Nephron progenitor cell (in vitro differentiated cells): ENCODE measurements around the gene TMEM87B.
"Not testable (repeated sequence)": the region's sequence is repeated elsewhere in the genome, so short reads cannot be mapped to it uniquely, and the experiment has no call there.

Source experiments
- DNase-seq: peaks from one replicate; pipeline ENCODE4 v3.0.0; 2021
- H3K27ac Mint-ChIP-seq: 2 replicates; pipeline ENCODE4 v1.8.0; 2021; ENCODE audit warnings: mild to moderate bottlenecking, moderate library complexity, mixed read lengths
- H3K27me3 Mint-ChIP-seq: 2 replicates; pipeline ENCODE4 v1.8.0; 2021; ENCODE audit warnings: mild to moderate bottlenecking, low read depth, mixed read lengths; ENCODE audit not compliant: poor library complexity
- H3K36me3 Mint-ChIP-seq: 2 replicates; pipeline ENCODE4 v1.8.0; 2021; ENCODE audit warnings: low read depth, mixed read lengths
- H3K4me1 Mint-ChIP-seq: 2 replicates; pipeline ENCODE4 v1.8.0; 2021; ENCODE audit warnings: mixed read lengths
- H3K4me3 Mint-ChIP-seq: 2 replicates; pipeline ENCODE4 v1.8.0; 2021; ENCODE audit warnings: mild to moderate bottlenecking, moderate library complexity, mixed read lengths
- H3K9me3 Mint-ChIP-seq: 2 replicates; pipeline ENCODE4 v1.8.0; 2021; ENCODE audit warnings: mild to moderate bottlenecking, moderate library complexity, mixed read lengths
- TF ChIP-seq, protein P1 (sequence below): fragments of 200-600 bp; sonication (generic); IDR thresholded peaks from 2 replicates; pipeline ENCODE4 v1.5.0; 2021; ENCODE audit warnings: antibody characterized with exemption

Gene TMEM87B

DNA sequence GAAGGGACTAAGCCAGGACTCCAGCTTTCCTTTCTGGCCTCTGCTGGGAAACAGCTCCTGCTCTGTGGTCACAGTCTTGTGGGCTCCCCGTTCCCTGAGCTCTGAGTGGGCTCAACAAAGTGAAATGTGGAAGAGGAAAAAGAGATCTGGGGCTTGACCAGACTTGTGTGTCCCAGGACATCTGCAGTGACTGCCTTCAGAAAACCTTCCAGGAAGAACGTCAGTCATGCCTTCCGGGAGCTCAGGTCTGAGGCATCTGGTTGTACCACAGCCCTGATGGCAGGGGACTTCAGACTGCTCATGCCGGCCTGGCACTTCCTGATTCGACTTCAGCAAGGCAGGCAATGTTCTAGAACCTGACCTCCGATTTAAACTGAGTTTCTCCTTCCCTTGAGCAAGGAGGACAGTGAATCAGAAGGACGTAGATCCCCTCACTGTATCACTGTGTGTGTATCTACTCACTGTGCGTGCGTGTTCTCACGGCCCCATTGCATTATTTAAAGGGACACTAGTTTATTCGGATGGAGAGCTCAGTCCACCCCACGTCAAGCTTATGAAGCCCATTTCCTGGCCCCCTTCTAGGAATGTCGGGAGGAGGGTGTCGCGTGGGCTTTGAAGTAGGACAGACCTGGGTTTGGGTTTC, 82.6 kb downstream of the TMEM87B start:
- Mint-ChIP-seq H3K36me3 (peaks cover 9% of the 10 kb centered on the region), H3K9me3 (peaks cover 13% of the 10 kb centered on the region), H3K4me1 (peaks cover 37% of the 10 kb centered on the region), H3K27ac (no peak overlapping the region), H3K27me3 (peaks cover 24% of the 10 kb centered on the region), H3K4me3 (peak overlapping the region; percentile 78)
- DNase-seq = no peak
- TF ChIP-seq, protein P1, sequence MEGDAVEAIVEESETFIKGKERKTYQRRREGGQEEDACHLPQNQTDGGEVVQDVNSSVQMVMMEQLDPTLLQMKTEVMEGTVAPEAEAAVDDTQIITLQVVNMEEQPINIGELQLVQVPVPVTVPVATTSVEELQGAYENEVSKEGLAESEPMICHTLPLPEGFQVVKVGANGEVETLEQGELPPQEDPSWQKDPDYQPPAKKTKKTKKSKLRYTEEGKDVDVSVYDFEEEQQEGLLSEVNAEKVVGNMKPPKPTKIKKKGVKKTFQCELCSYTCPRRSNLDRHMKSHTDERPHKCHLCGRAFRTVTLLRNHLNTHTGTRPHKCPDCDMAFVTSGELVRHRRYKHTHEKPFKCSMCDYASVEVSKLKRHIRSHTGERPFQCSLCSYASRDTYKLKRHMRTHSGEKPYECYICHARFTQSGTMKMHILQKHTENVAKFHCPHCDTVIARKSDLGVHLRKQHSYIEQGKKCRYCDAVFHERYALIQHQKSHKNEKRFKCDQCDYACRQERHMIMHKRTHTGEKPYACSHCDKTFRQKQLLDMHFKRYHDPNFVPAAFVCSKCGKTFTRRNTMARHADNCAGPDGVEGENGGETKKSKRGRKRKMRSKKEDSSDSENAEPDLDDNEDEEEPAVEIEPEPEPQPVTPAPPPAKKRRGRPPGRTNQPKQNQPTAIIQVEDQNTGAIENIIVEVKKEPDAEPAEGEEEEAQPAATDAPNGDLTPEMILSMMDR = no peak

DNA sequence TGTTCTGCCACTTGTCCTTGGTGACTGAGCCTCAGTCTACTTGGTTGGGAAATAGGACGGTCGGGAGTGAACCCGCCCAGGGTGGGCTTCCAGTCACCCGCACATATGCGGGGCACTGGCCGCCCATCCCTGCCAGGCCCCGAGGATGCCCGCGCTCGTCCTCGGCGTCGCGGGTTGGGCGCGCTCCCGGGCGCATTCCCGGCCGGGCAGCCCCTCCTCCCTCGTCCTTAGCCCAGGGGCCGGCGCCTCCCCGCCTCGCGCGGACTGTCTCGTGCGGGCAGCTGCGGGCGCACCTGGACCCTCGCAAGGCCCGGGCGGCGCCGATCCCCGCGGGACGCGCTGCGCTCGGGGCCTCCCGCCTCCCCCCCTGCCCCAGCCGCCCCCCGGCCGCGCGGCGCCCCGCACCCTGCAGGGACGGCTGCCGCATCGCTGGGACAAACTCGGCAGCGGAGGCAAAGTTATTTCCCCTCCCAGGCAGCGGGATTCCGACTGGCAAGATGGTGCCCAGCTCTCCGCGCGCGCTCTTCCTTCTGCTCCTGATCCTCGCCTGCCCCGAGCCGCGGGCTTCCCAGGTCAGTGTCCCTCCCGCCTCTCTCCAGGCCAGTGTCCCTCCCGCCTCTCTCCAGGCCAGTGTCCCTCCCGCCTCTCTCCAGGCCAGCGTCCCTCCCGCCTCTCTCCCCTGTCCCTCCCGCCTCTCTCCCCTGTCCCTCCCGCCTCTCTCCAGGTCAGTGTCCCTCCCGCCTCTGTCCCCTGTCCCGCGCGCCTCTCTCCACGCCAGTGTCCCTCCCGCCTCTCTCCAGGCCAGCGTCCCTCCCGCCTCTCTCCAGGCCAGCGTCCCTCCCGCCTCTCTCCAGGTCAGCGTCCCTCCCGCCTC, 83.3 kb downstream of the TMEM87B start, which contains the start of gene FBLN7:
Gene FBLN7, plus strand, starts transcription at position 227 of the 874 bp plus-strand sequence. Its CDS starts 271 bp downstream, at position 498.
- H3K9me3 Mint-ChIP-seq = peaks cover 8% of the 10 kb centered on the region
- H3K27ac Mint-ChIP-seq = no peak within 1 kb of the TSS
- H3K27me3 Mint-ChIP-seq = peaks cover 24% of the 10 kb centered on the region
- peak within 1 kb of the TSS; percentile 83 for H3K4me3 Mint-ChIP-seq
- TF ChIP-seq, protein P1 = no peak
- DNase-seq = peak; percentile 65
- peaks cover 10% of the 10 kb centered on the region for H3K36me3 Mint-ChIP-seq
- peaks cover 40% of the 10 kb centered on the region for H3K4me1 Mint-ChIP-seq

DNA sequence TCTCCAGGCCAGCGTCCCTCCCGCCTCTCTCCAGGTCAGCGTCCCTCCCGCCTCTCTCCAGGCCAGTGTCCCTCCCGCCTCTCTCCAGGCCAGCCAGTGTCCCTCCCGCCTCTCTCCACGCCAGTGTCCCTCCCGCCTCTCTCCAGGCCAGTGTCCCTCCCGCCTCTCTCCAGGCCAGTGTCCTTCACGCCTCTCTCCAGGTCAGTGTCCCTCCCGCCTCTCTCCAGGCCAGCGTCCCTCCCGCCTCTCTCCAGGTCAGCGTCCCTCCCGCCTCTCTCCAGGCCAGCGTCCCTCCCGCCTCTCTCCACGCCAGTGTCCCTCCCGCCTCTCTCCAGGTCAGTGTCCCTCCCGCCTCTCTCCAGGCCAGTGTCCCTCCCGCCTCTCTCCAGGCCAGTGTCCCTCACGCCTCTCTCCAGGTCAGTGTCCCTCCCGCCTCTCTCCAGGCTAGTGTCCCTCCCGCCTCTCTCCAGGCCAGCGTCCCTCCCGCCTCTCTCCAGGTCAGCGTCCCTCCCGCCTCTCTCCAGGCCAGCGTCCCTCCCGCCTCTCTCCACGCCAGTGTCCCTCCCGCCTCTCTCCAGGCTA, 84.1 kb downstream of the TMEM87B start:
- not testable (repeated sequence) for DNase-seq, H3K27ac Mint-ChIP-seq, H3K9me3 Mint-ChIP-seq
- Mint-ChIP-seq H3K4me3 (peak overlapping the region; percentile 83), H3K36me3 (peaks cover 18% of the 10 kb centered on the region), H3K4me1 (peaks cover 40% of the 10 kb centered on the region), H3K27me3 (peaks cover 24% of the 10 kb centered on the region)

DNA sequence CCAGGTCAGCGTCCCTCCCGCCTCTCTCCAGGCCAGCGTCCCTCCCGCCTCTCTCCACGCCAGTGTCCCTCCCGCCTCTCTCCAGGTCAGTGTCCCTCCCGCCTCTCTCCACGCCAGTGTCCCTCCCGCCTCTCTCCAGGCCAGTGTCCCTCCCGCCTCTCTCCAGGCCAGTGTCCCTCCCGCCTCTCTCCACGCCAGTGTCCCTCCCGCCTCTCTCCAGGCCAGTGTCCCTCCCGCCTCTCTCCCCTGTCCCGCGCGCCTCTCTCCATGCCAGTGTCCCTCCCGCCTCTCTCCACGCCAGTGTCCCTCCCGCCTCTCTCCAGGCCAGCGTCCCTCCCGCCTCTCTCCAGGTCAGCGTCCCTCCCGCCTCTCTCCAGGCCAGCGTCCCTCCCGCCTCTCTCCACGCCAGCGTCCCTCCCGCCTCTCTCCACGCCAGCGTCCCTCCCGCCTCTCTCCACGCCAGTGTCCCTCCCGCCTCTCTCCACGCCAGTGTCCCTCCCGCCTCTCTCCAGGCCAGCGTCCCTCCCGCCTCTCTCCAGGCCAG, 84.7 kb downstream of the TMEM87B start:
- peaks cover 40% of the 10 kb centered on the region for H3K4me1 Mint-ChIP-seq
- H3K27ac Mint-ChIP-seq, H3K9me3 Mint-ChIP-seq: not testable (repeated sequence)
- peak overlapping the region; percentile 83 for H3K4me3 Mint-ChIP-seq
- H3K27me3 Mint-ChIP-seq = peaks cover 24% of the 10 kb centered on the region
- peaks cover 21% of the 10 kb centered on the region for H3K36me3 Mint-ChIP-seq
- DNase-seq = peak; percentile 30

DNA sequence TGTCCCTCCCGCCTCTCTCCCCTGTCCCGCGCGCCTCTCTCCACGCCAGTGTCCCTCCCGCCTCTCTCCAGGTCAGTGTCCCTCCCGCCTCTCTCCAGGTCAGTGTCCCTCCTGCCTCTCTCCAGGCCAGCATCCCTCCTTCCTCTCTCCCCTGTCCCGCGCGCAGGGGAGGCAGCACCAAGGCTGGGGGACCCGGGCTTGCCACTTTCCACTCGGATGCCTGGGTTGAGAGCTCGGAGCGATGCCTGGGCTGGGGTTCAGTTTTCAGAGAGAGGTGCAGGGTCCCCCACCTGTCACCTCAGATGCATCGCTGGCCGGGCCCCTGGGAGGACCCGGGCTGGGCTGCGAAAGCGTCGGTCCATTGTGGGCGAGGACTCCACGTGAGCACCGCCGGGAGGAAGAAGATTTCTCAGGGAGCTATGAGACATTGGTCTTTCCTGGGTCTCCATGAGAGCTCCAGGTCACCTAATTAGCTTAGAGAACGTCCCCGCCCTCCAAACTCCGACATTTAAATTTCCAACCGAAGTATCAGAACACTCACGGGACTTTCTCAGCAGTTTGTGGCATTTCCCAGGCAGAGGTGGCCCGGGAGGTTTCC, 85.2 kb downstream of the TMEM87B start:
- peaks cover 24% of the 10 kb centered on the region for H3K27me3 Mint-ChIP-seq
- peak; percentile 17 for DNase-seq
- peaks cover 40% of the 10 kb centered on the region for H3K4me1 Mint-ChIP-seq
- H3K4me3 Mint-ChIP-seq = peak overlapping the region; percentile 83
- peaks cover 27% of the 10 kb centered on the region for H3K36me3 Mint-ChIP-seq
- H3K9me3 Mint-ChIP-seq = no peaks in the 10 kb centered on the region
- no peak overlapping the region for H3K27ac Mint-ChIP-seq
- TF ChIP-seq, protein P1 = no peak

DNA sequence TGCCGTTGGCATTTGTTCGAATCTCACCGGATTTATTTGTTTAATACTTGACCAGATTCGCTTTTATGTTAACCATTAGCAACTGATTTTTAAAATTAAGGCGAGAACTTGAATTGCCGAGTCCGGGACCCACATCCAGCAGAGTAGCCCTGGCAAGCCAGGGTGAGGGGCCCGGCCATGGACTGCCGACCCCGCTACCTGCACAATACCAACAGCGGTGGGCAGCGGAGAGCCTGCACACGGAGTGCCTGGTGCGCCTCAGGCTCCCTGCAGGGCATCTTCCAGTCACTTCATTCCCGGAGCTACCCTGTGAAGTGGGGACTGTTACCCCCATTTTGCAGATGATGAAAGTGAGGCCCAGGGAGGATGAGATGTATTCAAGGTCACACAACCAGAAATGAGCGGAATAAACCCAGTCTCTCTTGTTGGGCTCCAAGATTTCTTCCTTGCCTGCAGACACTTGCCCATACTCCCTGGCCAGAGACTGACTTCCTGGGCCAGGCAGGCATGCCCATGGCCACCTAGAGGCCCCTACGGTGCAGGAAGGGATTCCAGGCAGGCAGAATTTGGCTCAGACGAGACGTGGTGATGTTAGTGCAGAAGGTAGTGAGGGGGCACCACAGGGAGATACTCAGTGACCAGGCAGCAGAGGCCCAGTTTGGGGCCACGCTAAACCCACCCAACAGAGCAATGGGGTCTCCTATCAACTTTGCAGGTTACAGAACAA, 86.0 kb downstream of the TMEM87B start:
- no peak overlapping the region for H3K27ac Mint-ChIP-seq
- TF ChIP-seq, protein P1 = no peak
- H3K4me1 Mint-ChIP-seq = peaks cover 34% of the 10 kb centered on the region
- peaks cover 29% of the 10 kb centered on the region for H3K36me3 Mint-ChIP-seq
- peak overlapping the region; percentile 83 for H3K4me3 Mint-ChIP-seq
- no peaks in the 10 kb centered on the region for H3K9me3 Mint-ChIP-seq
- H3K27me3 Mint-ChIP-seq = peaks cover 16% of the 10 kb centered on the region
- DNase-seq = no peak
